HK-2 (cell line): ENCODE measurements around the gene PRRC2C.

Source experiments
- DNase-seq: peaks from one replicate; pipeline ENCODE4 v3.0.0-alpha.2; 2018; ENCODE audit not compliant: unreplicated experiment

The PRRC2C gene

DNA sequence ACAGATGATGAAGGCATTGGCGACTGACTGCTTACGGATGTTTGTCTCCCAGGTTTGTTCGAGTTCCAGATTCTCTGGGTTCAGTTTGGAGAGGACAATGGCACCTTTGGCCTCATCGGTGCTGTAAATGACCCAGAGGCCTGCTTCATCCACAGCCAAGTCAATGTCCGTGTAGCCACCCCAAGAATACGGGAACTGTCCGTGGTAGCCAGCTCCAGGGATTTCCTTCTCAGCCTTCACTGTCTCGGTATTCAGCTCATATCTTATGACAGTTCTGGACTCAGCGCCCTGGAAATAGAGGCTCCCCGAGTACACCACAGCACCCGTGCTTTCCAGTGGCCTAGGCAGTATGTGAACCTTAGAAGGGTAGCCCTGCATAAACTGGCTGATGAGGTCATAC is 150.8 kb downstream of the PRRC2C start:
- no peak for DNase-seq

DNA sequence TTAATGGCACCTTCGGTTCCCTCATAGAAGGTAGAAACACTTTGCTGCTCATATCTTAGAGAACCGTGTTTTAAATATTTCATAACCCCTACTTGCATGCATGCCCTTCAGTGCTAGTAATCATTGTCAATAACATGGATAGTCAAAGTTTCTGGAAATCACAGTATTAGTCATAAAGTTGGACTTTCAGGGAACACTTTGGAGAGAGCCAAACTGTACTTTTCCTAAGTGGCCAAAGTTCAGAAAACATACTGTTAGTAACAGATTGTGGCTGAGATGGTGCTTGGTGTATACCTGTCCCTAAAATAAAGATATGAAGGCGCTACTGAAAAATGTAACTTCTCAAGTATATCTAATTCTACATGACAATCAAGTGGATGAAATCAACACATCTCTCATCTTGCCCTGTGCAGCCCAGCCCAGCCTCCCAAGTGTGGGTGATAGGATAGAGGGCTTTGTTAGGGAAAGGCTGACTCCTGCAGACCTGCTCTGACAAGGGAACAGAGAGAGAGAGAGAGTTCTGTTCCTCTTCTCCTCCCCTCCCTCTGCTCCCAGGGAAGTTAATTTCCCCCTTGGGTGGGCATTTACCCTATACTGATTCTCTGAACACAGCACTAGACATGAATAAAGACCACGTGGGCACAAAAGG is 152.7 kb downstream of the PRRC2C start:
- no peak for DNase-seq

DNA sequence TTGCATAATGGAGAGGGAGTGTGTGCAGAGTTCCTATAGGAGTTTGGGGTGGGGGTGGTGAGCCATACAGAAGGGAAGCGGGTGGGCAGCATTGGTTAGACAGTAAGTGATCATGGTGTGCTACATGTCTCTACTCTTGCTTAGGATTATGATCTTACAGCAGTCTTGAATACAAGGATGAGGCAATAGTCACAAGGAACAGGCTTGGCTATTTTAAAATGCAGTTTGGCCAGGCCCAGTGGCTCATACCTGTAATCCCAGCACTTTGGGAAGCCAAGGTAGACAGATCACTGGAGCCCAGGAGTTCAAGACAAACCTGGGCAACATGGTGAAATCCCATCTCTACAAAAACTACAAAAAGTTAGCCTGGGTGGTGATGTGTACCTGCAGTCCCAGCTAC is 154.9 kb downstream of the PRRC2C start:
- no peak for DNase-seq

DNA sequence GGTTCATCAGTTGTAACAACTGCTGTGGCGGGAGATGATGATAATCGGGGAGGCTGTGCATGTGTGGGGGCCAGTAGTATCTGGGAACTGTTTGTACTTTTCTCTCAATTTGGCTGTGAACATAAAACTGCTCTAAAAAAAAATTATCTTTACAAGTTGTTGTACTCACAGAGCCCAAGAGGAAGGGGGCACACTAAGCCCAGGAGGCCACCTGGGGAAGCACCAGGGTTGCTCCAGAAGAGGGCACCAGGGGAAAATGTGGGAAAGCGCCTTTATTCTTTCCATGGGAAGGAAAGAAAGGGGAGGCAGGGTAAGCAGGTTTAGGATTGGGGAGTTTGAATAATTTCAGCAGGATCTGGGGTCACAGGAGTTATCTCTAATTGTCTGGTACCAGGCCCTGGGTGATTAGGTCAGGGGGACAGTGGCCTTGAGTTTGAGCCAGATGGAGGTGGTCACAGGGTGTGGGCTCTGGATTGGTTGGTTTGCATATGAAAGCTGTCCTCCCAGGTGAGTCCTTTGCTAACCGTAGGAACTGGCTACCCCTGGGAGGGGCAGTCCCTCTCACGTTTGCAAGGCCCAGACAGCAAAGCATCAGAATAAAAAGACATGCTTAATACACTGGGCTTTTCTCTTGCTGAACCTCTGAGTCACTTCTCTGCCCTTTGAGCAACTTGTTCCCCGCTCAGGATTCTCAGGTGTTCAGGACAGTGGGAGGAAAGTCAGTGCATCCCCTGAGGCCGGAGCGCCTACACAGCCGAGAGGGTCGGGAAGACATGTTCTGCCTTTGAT is 155.9 kb downstream of the PRRC2C start:
- DNase-seq, result no peak

DNA sequence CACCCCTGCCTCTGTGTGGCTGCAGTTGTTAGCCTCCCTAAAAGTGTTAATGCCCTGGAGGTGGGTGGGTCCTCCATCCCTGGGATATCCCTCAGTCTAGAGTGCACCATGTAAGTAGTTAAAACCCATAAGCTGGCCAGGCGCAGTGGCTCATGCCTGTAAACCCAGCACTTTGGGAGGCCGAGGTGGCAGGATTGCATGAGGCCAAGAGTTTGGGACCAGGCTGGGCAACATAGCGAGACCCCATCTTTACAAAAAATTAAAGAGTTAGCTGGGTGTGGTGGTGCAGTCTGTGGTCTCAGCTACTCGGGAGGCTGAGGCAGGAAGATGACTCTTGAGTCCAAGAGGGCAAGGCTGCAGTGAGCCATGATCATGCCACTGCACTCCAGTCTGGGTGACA is 156.9 kb downstream of the PRRC2C start:
- no peak for DNase-seq
